ENCODE results near the gene LYVE1. TPM values are rescaled to one million over a fixed set of nuclear protein-coding genes. Genes with fewer than 3 reads are reported as not detected.

Gene LYVE1
- total RNA-seq, 1 experiment from 2014 or later = 0.15 TPM

DNA sequence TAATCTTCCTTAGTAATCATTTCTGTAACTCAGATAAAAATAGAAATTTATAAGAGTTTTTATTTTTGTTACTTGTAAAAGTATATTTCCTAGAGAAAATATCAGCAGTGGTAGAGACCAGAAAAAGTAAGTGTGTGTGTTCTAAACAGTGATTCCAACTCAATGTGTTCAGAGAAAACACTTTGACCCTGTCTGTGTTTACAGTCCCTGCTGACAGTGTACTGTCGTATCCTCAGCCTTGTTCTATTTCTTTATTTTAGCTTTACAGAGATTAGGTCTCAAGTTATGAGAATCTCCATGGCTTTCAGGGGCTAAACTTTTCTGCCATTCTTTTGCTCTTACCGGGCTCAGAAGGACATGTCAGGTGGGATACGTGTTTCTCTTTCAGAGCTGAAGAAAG is 10.2 kb downstream of the LYVE1 start:
- no peak for DNase-seq (ENCODE audit: low read depth)

DNA sequence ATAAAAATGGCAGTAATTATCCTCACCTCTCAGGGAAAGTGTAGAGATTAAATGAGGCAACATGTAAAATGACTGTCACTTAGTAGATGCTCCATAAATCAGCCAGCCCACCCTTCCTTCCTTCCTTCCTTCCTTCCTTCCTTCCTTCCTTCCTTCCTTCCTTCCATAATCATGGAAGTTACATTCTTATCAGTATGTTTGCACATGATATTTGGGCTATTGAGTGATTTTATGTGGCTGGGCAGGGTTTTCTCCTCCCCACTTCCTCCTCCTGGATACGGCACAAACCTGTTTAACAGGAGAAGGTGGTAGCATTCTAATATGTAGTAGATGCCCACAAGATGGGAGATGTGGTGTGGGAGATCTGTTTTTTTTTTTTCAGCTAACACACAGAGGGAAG is 11.9 kb downstream of the LYVE1 start:
- no peak for DNase-seq (ENCODE audit: low read depth)

DNA sequence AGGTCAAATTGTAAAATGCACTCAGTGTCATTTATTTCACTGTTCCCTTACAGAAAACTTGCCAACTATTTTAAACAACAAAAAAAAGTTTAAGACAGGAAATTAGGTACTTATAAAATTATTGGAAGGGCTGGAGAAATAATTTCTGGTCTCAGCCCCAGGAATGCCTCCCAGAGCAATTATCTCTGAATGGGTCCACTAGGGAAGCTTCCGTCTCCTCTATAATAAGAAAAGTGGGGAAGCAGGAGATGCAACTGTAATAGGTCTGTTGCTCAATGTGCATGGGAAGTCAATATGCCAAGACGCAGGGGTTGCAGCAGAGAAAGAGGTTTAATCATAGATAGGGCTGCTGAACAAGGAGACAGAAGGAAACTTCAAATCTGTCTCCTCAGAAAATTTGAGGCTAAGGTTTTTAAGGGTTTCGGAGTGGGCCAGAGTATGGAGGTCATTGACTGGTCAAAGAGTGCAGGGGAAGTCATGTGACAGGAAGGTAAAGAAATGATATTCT is 16.6 kb downstream of the LYVE1 start:
- DNase-seq (ENCODE audit: low read depth) = no peak

DNA sequence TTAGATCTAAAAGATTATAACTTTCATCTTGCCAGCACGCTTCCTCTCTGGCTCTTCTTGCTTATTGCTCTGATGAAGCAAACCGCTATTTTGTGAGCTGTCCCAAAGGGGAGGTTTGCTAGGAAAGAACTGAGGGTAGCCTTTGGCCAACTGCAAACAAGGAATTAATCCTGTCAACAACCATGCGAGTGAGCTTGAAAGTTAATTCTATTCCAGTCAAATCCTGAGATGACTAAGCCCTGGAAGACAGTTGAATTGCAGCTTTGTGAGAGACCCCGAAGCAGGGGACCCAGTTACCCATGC is 17.2 kb downstream of the LYVE1 start:
- peak; percentile 9 for DNase-seq (ENCODE audit: low read depth)

DNA sequence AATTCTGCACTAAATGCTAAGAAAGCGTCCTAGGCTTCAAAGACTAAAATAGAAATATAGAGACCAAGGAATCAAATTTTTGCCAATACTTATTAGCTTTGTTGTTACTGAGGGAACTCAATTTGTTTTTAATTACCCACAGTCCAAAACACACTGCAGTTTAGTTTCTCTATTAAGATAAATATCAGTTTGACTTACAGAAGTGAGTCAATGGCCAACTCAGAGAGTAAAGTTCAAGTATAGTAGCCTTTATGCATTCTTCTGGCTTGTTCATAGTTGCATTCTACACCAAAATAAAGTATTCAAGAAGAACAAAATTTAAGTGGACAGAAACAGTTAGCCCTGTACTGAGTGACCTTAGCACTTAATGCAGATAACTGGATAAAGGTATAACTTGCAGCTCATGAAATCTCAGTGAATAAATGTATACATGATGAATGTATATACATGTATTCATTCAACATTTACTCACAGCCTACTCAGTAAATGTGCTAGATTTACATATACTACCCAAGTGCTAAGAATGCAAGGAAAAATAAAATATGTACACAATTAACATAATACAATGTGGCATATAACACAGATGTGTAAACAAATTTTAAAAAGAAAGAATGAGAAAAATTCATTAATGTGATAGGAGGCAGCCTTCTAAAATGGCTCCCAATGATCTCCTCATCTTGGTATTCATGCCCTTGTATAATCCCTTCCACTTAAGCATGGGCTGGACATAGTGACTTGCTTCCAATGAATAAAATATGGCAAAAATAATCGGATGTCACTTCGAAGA is 17.8 kb downstream of the LYVE1 start:
- peak; percentile 88 for DNase-seq (ENCODE audit: low read depth)

DNA sequence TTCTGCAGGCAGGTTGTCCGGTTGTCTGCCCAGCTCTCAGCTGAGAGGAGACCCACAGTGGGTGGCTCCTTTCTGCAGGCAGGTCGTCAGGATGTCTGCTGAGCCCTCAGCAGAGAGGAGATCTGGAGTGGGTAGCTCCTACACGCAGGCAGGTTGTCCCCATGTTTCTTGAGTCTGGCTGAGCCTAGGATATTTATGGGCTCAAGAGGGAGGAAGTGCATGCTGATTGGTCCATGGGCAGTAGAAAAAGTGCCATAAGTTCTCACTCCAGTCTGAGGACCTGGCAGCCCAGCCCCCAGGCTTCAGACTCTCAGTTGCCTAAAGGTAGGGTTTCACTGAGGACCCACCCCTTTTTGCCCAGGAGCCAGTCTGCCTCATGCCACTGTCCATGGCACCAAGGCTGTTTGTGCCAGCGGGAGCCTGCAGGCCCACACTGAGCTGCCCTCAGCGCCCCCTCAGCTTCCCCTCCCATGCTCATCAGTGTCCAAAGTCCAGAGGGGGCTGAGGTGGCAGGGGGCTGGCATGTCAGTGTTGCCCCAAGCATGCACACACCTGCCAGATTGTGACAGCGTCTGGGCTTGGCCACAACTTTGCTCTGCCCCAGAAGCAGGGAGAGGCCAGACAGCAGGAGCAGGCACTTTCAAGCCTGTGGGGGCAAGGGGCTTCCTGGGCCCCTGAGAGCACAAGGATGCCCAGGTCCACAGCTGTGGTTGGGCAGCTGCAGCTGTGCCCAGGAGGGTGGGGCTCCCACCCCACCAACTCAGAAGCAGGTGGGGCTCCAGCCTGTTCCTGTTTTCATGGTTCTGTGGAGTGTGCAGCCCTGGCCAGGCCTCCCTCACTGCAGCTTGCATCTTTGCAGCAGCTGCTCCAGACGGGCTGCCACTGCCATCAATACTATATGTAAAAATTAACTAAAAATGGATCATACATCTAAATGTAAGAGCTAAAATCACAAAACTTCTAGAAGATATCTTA is 23.7 kb downstream of the LYVE1 start:
- no peak for DNase-seq (ENCODE audit: low read depth)

DNA sequence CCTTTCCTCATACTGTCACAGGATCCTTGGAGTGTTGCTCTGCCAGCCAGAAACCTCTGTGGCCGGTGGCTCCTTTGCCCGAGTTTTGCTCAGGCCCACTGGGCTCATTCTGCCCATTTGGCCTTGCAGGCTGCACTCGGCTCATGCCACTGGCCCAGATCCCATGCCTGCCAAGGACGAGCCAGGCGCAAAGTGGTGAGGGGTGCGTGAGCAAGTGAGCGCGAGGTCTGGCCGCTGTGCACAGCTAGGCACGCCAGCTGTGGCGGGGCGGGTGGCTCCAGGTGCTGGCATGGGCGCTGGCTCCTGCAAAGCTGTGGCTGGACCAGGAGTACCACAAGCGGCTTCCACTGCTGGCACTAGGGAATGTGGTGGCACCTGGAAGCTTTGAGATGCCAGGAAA is 24.7 kb downstream of the LYVE1 start:
- no peak for DNase-seq (ENCODE audit: low read depth)

DNA sequence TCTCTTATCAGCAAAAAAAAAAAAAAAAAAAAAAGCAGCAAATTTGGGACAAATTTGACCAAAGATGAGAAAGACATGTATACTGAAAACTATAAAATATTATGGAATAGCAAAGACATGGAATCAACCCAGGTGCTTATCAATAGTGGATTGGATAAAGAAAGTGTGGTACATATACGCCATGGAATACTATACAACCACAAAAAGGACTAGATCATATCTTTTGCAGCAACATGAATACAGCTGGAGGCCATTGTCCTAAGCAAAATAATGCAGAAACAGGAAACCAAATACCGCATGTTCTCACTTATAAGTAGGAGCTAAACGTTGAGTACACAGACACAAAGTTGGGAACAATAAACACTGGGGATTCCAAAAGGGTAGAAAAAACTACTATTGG is 25.7 kb downstream of the LYVE1 start:
- DNase-seq (ENCODE audit: low read depth) = no peak

DNA sequence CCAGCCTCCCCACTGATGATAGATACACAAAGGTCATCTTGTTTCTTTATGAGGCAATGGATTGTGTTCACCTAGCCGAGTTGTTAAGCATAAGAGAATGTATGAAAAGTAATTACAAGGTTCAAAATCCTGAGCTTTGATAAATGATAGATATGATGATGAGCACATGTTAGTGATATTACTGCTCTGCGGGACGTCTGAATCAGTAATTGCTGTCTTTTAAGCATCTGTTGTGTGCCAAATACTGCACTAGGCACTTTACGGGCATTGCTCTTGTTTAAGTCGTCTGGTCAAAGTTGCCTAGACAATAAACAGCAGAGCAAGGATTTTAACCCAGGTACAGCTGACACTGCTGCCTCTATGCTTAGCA is 26.9 kb downstream of the LYVE1 start:
- no peak for DNase-seq (ENCODE audit: low read depth)

DNA sequence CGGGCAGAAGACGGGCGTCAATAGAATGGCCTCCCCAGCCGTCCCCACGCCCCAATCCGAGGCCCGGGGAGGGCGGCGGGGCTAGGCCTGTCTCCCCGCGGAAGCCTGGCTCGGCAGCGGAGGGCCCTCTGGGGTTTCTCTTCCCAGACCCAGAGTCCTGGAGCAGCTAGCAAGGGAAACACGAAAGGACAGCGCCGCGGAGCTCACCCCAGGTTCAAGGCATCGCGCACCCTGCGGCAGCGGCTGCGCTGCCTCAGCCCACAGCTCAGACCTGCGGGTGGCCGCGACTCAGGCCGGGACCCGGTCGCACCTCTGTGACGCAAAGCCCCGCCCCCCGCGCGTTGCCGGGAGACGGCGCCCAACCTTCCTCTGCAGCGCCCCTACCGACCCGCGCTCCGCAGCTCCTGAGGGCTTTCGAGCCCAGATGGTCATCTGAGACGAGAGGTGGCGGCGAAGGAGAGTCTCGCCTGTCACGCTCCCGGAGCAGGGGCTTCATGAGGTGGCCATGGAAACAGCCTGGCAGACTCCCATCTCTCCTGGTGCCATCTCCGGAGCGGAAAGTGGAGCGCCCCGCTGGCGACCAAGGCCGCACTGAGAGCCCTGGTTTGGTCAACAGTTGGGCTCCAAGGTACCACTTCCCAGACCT is 27.4 kb downstream of the LYVE1 start, which contains the start of gene RNF141:
RNF141 (minus strand) TSS at position 273 of the 646 bp plus-strand sequence. CDS start 7,029 bp downstream, outside the sequence.
- DNase-seq (ENCODE audit: low read depth) = peak; percentile 94

DNA sequence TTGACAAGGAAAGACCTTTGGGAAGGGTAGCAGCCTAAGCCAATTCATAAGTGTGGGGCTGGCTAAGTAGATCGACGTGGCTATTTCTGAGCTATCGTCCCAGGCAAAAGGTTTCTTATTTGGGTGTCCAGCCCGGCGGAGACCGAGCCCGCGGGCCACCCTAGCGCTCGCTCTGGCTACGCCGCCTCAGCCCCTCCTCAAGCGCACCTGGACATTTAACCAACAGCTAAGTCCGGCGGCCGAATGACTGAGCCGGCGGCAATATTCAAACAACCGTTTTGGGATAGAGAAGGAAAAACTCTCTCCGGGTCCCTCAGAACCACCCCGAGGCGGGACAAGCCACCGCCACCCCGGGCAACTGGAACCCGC is 27.9 kb downstream of the LYVE1 start:
- peak; percentile 62 for DNase-seq (ENCODE audit: low read depth)

DNA sequence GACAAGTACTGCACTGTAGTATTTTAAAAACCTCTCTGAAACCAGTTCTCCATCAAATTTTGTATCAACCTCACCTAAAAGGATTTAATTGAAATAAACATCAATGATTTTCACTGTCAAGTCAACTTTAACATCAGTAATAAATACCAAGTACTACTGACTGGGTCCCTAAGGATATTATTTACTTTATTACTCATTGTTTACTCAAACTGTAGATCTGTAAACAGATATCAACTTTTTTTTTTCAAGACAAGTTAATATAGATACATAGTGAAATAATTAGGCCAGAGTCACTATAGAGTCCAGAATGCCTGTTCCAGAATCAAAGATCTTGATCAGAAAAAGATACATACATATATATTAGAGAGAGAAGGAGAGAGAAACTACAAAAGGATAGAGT is 29.1 kb downstream of the LYVE1 start:
- DNase-seq (ENCODE audit: low read depth) = no peak

DNA sequence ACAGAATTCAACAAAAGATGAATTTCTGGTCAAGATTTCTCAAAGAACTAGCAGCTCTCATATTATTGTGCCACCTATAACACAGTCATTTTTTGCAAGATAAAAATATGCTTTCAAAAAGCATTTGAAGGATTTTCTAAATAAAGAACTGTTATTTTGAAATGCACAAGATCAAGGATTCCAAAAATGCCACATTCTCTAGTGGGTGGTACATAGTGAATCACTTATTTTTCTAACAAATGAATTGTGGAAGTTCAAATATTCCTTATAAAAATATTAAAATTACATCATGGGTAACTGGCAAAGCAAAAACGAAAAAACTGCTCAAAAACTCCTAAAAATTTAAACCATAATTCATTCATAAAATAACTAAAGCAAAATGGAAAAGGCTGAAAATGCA is 29.5 kb downstream of the LYVE1 start:
- DNase-seq (ENCODE audit: low read depth) = no peak

DNA sequence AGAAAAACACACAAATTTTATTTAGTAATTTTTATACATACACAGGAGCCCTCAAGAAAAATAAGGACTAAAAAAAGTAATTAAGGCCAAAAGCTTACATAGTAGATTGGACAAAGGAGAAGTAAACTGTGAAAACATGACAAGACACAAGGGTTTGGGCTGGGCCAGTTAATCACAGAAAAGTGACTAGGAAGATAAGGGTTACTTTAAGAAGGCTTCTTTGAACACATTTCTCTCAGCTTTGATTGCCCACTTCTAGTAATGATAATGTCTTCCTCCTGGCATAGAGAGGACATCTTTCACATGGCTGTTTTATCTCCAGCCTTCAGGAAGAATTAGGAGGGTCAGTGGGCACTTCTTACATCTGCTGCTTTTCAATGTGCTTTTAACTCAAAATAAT is 30.9 kb downstream of the LYVE1 start:
- no peak for DNase-seq (ENCODE audit: low read depth)

DNA sequence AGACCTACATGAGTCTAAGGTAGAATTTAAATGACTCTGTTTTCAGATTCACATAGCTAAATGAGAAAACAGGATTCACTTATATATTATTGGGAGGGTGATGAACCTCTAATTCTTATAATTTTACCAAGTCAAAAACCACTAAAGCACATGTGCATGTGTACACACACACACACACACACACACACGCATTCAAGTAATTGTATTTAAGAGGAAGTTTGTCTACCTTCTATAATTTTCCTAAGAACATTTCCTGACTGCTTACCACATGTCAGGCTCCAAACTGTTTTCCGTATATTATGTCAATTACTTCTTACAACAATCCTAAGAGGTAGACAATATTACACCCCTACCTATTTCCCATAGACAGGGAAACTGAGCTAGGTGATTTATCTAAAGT is 34.1 kb downstream of the LYVE1 start:
- no peak for DNase-seq (ENCODE audit: low read depth)

DNA sequence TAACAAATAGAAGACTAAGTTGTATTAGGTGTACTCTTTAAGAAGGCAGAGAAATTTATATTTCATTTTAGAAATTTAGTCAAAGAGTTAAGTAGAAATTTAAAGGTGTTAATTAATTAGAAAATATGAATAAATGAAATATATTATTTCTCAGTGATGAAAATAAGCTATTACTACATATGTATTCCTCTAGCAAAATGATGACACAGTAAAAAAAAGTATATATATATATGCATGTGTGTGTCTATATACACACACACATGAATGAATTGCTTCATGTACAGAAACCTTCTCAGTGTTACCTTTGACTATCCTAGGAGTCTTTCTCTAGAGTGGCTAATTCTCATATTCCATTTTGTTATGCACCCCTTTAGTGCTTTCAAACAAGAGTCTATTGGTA is 35.1 kb downstream of the LYVE1 start:
- no peak for DNase-seq (ENCODE audit: low read depth)

DNA sequence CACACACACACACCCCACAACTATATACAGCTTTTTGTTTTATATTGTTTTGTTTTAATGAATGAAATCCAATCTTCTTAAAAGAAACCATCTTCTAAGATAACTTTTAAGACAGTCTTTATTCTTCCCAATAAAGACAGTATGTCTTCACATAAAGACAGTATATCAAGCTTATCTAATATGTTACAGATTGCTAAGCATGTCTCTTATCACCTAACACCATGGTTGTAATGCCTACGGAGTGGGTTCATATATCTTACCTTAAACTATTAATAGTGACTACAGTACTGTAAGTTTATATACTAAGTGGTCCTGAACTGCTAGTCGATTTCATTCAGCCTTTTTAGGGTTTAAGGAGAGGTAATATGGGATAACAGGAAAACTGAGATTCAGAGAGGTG is 35.9 kb downstream of the LYVE1 start:
- DNase-seq (ENCODE audit: low read depth) = no peak

DNA sequence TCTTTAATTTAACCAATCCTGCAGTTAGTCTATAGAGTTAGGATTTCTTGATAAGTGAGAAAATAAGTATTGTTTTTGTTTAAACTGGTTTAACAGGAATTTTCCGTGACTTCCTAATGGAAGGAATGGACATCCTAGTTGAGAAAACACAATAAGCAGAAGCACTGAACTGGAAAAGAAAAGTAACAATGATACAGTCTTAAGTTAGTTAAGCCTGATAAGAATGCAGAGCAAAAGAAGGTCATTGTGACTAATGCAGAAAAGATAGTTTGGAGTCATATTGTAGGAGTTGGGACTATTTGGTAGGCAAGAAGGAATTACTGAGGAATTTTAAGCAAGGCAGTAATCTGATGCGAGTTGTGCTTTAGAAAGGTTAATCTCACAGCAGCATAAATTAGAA is 39.2 kb downstream of the LYVE1 start:
- DNase-seq (ENCODE audit: low read depth) = peak; percentile 78

DNA sequence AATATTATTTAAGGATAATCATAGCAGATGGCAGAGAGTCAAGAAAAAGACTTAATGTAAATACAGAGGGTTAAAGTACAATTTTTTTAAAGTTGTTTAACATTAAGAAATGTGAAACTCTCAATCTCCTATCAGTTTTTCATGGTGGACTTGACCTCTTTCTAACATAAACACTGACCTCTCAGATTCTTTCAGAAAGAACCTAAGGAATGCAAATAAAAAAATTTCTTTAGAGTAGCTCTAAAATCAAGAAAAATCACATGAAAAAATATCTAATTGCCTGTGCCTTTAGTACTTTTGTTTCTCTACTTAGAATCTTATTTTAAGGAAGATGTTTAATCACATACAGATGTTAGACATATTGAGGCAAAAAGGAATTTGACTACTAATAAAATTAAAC is 40.3 kb downstream of the LYVE1 start:
- DNase-seq (ENCODE audit: low read depth) = no peak

DNA sequence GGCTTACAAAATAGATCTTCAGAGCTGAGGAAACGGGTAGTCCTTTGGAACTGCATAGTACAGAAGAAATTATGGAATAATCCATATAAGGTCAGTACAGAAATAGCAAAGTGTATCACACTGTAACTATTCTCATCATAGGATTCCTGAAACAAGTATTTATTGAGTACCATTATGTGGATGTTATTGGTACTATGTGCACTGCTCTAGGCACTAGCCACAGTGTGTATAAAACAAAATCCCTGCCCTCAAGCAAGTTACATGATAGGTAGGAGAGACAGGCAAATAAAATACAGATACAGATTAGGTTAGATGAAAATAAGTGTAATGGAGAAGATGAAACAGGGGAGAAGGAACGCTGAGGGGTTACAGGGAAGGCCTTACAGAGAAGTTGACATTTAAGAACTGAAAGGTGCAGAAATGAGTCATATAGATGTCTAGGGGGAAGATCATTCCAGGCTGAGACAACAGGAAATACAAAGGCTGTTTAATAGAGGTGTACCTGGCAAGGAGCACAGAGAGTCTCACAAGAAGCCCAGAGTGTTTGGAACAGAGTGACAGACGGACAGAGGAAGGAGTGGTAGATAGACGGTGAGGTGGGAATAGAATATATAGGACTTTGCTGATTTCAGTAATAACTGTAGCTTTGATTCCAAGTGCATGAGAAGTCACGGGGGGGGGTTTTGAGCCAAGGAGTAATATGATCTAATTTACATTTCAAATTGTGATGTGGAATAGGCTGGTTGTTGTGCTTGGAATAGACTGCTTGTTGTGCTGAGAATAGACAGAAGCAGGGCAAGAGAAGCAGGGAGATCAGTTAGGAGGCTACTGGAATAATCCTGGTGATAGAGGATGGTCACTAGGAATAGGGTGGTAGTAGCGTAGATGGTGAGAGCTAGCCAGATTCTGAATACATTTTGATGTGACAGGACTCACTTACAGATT is 41.2 kb downstream of the LYVE1 start:
- peak; percentile 69 for DNase-seq (ENCODE audit: low read depth)

DNA sequence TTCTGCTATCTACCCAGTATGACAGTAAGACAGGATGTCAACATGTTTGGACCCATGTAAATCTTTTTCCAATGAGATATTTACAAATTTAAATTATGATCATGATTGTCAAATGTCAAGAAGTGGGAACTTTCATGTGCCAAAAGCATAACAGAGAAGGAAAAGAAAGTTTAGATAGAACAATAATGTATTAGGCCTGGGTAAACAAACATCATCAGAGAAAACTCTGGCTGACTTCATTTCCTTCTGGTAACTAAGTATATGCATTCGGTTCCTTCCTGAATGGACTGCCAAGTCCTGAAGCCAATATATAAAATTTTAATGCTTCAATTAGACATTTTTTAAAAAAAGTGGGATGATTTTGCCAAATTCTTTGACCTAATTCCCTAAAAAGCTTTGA is 44.0 kb downstream of the LYVE1 start:
- no peak for DNase-seq (ENCODE audit: low read depth)
